HAP-1 (cell line): ENCODE data around the gene CHMP2A.
A peak's percentile ranks its signal among the peaks of the same experiment; 100 is the strongest.
"Not testable (repeated sequence)": the region's sequence is repeated elsewhere in the genome, so short reads cannot be mapped to it uniquely, and the experiment has no call there.

Source experiments
- DNase-seq, 2 experiments: peaks; one replicate each; pipeline ENCODE4 v3.0.0-alpha.2; 2016 to 2020; ENCODE audit warnings: low spot score in 2 of 2
- H3K27me3 ChIP-seq: fragments of 250-450 bp; sonication (Bioruptor Pico); 2 replicates; pipeline ENCODE4 v1.5.1; 2020; ENCODE audit warnings: low read depth, mild to moderate bottlenecking, moderate library complexity
- H3K36me3 ChIP-seq: fragments of 250-450 bp; sonication (Bioruptor Pico); replicated peaks from 2 replicates; pipeline ENCODE4 v1.5.1; 2020; ENCODE audit warnings: mild to moderate bottlenecking
- H3K4me1 ChIP-seq: fragments of 250-450 bp; sonication (Bioruptor Pico); 2 replicates; pipeline ENCODE4 v1.5.1; 2020; ENCODE audit warnings: mild to moderate bottlenecking
- H3K4me3 ChIP-seq: fragments of 250-450 bp; sonication (Bioruptor Pico); 2 replicates; pipeline ENCODE4 v1.5.1; 2020; ENCODE audit warnings: mild to moderate bottlenecking, moderate library complexity
- H3K9me3 ChIP-seq: fragments of 250-450 bp; sonication (Bioruptor Pico); 2 replicates; pipeline ENCODE4 v1.5.1; 2020; ENCODE audit warnings: mild to moderate bottlenecking, moderate library complexity
- in situ Hi-C: fragments of 300-500 bp; cut with MboI; formaldehyde crosslinking; loops from 3 replicates; pipeline ENCODE4 v1.14.3; 2020; ENCODE audit warnings: low sequenced_read_pairs, inconsistent platforms, mixed read lengths

CHMP2A gene

DNA sequence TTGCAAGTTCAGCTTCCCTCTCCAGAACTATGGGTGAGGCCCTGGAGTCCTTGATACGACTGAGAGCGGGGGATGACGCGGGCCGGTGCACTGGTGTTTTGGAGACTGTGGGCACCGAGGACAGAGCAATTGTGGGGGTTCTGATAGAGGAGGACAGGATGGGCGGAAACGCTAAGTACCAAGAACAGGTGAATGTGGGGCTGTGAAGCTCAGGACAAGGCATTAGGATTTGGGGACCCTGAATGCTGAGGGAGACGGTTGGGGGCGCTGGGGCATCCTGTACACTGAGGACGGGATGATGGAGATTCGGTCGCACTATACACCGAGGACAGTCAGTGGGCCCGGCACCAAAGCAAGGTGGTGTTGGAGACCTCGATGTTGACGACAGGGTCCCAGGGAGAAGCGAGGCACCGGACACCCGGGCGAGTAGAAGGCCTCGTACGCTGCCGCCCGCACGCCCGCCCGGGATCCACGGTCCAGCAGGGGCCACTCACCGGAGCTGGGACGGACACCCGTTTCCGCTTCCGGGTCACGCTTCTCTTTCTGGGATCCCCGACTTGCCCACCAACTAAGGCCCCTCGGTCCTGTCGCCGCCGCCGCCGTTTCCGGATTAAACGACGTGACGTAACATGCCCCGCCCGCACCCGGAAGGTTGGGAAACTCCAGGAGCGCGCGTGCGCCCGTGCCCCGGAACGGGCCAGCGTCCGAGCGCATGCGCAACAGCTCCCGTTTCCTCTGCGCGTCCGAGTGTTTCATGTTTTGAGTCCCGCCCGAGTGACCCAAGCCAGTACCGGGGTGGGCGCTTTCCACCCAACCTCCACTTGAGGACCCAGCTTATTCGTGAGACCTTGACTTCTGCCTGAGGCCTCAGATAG is at the start of gene CHMP2A:
CHMP2A (minus strand) TSS at position 612 of the 875 bp plus-strand sequence. CDS start 893 bp downstream, outside the sequence.
- DNase-seq, result peak; percentile 92 to 99
- in situ Hi-C loops, result no loop called here
- no peaks in the 10 kb centered on the region for H3K27me3 ChIP-seq
- no peaks in the 10 kb centered on the region for H3K9me3 ChIP-seq
- H3K4me1 ChIP-seq, result peaks cover 13% of the 10 kb centered on the region
- H3K4me3 ChIP-seq, result peak within 1 kb of the TSS; percentile 60
- peaks cover 53% of the 10 kb centered on the region for H3K36me3 ChIP-seq

GRCh38 chr19:58586133-58586765 is 31.3 kb upstream of the CHMP2A start:
- in situ Hi-C loops, result no loop called here
- no peaks in the 10 kb centered on the region for H3K9me3 ChIP-seq
- DNase-seq, result peak in 1 of 2 experiments; percentile 3
- no peaks in the 10 kb centered on the region for H3K4me1 ChIP-seq
- no peaks in the 10 kb centered on the region for H3K27me3 ChIP-seq
- peaks cover 3% of the 10 kb centered on the region; the same call in 1 of the 2 replicates for H3K36me3 ChIP-seq
- H3K4me3 ChIP-seq, result no peak overlapping the region

GRCh38 chr19:58585442-58586132 is 30.7 kb upstream of the CHMP2A start:
- in situ Hi-C loops, result no loop called here
- H3K36me3 ChIP-seq, result peaks cover 5% of the 10 kb centered on the region; the same call in 1 of the 2 replicates
- no peak for DNase-seq

GRCh38 chr19:58584498-58585441 is 29.9 kb upstream of the CHMP2A start:
- H3K27me3 ChIP-seq, result no peaks in the 10 kb centered on the region
- peaks cover 5% of the 10 kb centered on the region; the same call in 1 of the 2 replicates for H3K36me3 ChIP-seq
- in situ Hi-C loops, result no loop called here
- peak in 1 of 2 experiments; percentile 1 for DNase-seq
- H3K4me3 ChIP-seq, result no peak overlapping the region
- no peaks in the 10 kb centered on the region for H3K9me3 ChIP-seq
- H3K4me1 ChIP-seq, result no peaks in the 10 kb centered on the region

More at GRCh38 chr19:58585442-58586132, 30.7 kb upstream of the CHMP2A start:
- Histone ChIP-seq H3K4me3 (no peak overlapping the region), H3K27me3 (no peaks in the 10 kb centered on the region), H3K9me3 (no peaks in the 10 kb centered on the region), H3K4me1 (no peaks in the 10 kb centered on the region)

- no peak overlapping the region for H3K4me3 ChIP-seq
- H3K4me1 ChIP-seq, result no peaks in the 10 kb centered on the region
- H3K9me3 ChIP-seq, result no peaks in the 10 kb centered on the region
- H3K27me3 ChIP-seq, result no peaks in the 10 kb centered on the region
- DNase-seq, result peak in 1 of 2 experiments; percentile 3
- peaks cover 5% of the 10 kb centered on the region; the same call in 1 of the 2 replicates for H3K36me3 ChIP-seq
- in situ Hi-C loops, result no loop called here
These were observed 28.1 kb upstream of the CHMP2A start for GRCh38 chr19:58582985-58583384.

DNA sequence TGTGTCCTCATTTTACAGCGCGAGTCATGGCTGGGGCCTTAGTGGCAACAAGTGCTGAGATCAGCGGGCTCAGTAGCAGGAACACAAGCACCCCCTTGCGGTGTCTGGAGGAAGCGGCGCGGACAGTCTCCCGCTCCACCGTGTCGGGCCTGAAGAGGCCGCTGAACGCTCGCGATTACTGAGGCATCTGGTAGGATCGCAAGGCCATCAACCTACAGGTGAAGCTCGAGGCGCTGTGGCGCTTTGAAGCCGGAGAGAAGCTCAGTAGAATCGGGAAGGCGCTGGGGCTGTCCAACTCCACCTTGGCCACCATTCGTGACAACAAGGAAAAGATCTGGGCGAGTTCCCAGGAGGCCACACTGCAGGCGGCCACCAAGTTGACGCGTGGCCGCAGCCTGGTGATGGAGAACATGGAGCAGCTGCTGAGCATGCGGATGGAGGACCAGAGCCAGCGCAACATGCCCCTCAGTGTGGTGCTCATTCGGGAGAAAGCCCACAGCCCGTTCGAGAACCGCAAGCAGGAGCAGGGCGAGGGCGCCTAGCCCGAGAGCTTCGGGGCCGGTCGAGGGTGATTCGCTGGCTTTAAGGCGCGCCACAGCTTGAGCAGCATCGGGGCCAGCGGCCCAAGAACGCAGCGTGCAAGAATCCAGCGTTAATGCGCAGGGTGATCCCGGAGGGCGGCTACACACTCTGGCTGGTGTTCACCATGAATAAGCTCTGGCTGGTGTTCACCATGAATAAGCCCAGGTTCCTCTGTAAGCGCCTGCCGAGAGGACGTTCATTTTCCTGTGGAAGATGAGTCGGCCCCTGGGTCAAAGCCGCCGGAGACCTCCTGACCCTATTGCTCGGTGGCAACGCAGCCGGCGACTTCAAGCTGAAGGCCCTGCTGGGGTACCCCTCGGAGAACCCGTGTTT is 26.6 kb upstream of the CHMP2A start:
- no peaks in the 10 kb centered on the region for H3K9me3 ChIP-seq
- H3K27me3 ChIP-seq, result no peaks in the 10 kb centered on the region
- no peak overlapping the region for H3K4me3 ChIP-seq
- DNase-seq, result peak in 1 of 2 experiments; percentile 25
- in situ Hi-C loops, result no loop called here
- peaks cover 5% of the 10 kb centered on the region; the same call in 1 of the 2 replicates for H3K36me3 ChIP-seq
- H3K4me1 ChIP-seq, result no peaks in the 10 kb centered on the region

DNA sequence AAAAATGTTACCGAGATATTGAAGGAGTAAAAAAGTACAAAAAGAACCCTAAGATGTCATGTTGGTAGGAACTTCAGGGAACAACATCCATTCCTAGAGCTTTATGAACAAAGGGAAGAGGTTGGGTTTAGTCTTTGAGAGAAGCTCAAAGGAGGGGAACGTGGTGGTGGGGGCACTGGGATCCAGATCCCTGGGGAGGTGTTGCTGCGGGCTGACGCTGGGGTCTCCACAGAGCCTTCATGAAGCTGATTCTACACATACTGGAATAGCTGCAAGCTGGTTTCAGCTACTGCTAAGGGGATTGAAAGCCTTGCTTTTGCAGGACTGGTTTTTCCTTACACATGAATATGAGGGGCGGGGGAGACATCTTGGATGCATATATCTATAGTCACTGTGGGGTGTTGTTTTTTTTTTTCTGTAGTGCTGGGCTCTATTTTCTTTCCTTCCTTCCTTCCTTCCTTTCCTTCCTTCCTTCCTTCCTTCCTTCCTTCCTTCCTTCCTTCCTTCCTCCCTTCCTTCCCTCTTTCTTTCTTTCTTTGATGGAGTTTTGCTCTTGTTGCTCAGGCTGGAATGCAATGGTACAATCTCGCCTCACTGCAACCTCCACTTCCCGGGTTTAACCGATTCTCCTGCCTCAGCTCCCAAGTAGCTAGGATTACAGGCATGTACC is 24.7 kb upstream of the CHMP2A start:
- DNase-seq, result peak in 1 of 2 experiments; percentile 1
- Histone ChIP-seq H3K4me3 (no peak overlapping the region), H3K27me3 (no peaks in the 10 kb centered on the region), H3K4me1 (no peaks in the 10 kb centered on the region), H3K36me3 (peaks cover 5% of the 10 kb centered on the region; the same call in 1 of the 2 replicates), H3K9me3 (no peaks in the 10 kb centered on the region)
- in situ Hi-C loops, result no loop called here

- Histone ChIP-seq H3K4me1 (peaks cover 5% of the 10 kb centered on the region; the same call in 1 of the 2 replicates), H3K9me3 (no peaks in the 10 kb centered on the region), H3K27me3 (no peaks in the 10 kb centered on the region), H3K4me3 (no peak overlapping the region), H3K36me3 (peaks cover 5% of the 10 kb centered on the region; the same call in 1 of the 2 replicates)
- in situ Hi-C loops, result no loop called here
- peak in 1 of 2 experiments; percentile 6 for DNase-seq
These were observed 23.4 kb upstream of the CHMP2A start for GRCh38 chr19:58578012-58578925.

- H3K4me1 ChIP-seq, H3K36me3 ChIP-seq, H3K9me3 ChIP-seq, DNase-seq, H3K27me3 ChIP-seq, H3K4me3 ChIP-seq, in situ Hi-C loops: not testable (repeated sequence)
These were observed 22.7 kb upstream of the CHMP2A start for GRCh38 chr19:58577581-58577980.

DNA sequence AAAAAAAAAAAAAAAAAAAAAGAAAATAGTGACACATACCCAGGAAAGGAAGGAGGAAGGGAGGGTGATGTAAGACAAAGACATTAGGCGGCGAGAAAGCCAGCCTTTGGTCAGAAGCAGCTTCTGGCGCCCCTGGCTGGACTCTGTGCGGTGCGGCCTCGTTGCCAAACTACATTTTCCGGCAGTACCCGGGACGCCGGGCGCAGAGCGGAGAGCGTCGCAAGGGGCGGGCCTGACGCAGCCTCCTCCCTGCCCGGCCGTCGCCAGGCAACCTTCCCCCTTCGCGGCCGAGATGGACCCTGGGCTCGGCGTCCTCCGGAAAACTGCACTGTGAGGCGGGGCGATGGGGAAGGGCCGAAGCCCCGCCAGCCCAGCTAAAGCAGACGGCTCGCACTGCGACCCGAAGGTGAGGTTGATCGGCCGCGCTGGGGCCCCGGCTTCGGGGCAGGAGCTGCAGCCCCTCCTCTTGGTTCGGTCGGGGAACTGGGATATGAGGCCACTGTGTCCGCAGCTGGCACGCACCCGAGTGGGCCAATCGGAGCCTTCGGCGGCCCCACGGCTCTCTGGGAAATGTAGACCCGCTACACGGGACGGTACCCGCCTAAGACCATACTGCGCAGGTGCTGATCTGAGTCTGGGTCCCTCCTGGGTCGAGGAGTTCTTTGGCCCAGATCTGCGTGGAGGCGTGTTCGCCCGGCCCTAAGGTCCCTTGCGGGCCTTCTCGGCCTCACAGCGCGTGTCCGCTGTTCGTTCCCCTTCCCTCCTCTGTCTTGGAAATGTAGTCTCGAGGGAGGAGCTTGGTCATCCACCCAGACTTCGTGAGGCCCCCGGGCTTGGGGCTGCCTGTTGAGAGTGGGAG is 20.5 kb upstream of the CHMP2A start:
- Histone ChIP-seq H3K36me3 (no peaks in the 10 kb centered on the region; the same call in 1 of the 2 replicates), H3K4me1 (peaks cover 8% of the 10 kb centered on the region), H3K4me3 (peak overlapping the region; percentile 82), H3K27me3 (no peaks in the 10 kb centered on the region), H3K9me3 (no peaks in the 10 kb centered on the region)
- in situ Hi-C loops, result no loop called here
- peak; percentile 85 to 90 for DNase-seq
